ENCODE data around the gene ZC3H7B.
"Not testable (repeated sequence)": the region's sequence is repeated elsewhere in the genome, so short reads cannot be mapped to it uniquely, and the experiment has no call there.

ZC3H7B gene

DNA sequence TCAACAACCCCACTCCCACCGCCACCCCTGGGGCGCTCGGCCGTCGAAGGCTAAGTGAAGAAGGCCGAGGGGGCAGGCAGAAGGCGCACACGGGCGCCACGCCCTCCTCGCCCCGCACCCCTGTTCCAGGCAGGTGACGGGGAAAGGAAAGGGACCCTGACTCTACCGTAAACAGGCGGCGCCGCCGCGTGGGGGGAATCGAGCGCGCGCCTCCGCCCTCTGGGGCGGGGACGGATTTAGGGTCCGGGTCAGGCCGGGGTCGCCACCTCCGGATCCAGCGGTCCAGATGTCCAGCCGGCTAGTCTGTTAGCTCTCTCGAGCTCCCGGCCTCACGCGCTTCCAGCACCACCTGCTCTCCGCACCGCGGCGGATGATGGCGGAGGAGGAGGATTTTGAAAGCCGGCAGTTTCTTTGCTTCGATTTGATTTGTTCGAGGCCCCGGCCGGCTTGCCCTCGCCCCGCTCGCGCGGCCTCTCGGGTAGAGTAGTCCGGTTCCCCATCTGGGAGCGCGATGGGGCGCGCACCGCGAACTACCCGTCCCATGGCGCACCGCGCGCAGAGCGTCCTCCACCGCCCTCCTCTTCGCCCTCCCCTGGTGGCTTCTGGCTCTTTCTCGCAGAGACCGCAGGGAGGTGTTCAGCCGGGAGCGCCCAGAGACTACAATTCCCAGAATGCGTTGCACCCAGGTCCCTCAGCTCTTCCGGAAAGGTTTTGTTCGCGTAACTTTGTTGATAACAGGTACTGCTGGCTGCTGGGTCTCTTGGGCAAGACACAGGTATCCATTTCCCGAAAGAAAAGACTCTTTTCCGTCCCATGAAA is 15.3 kb upstream of the ZC3H7B start, which contains the start of gene RANGAP1:
Gene RANGAP1 (minus strand): TSS at position 368 of the 819 bp plus-strand sequence. CDS start 5,143 bp downstream, outside the sequence.
- peak; percentile 93 for DNase-seq

DNA sequence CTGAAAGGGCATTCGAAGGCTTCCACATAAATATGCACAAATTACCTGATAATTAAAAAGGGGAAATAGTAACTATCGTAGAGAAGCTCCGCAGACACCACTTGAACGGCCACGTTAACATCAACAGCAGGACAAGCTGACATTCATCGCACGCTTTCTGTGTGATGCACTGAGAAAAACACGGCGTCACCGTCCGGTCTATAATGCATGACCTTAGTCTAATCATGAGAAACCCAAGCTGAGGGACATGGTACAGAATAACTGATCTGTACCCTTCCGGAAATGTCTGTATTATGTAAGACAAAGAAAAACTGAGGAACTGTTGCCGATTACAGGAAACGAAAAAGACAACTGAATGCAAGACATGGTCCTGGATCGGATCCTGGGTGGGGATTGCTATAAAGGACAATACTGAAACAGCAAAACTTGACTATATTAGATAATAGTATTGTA is 14.7 kb upstream of the ZC3H7B start:
- DNase-seq: no peak

DNA sequence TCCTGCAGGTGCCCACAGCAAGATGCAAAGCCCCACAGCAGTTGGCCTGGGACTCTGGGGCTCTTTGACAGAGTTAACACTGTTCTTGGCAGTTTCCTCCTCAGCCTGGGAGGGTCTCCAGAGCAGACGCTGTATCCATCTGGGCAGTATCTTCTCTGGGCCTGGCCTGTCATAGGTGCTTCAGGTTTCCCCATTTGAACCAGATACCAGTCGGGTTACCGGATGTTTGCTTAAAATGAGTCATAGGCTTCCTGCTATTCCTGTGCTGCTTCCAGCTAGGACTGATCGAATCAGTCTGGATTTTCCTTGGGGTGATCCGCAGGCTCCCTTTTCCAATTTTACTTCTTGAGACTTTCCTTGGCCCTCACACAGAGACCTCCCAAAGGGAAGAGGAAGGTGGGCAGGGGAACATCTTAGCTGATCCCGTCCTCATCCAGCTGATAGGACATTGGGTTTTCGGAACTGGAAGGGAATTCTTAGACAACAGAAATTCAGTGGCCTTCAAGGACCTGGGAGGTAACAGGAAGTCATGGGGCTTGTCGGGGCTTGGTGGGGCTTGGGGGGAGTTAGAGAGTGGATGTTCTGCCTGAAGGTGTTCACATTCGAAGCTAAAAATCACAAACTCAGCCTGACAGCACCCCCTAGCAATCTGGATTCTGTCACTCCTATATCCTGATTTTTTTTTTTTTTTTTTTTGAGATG is 12.9 kb upstream of the ZC3H7B start:
- peak; percentile 65 for DNase-seq

- DNase-seq: no peak
Observed at GRCh38 chr22:41289671-41290070, 11.7 kb upstream of the ZC3H7B start.

- peak; percentile 80 for DNase-seq
Observed at GRCh38 chr22:41290262-41291221, 10.8 kb upstream of the ZC3H7B start.

DNA sequence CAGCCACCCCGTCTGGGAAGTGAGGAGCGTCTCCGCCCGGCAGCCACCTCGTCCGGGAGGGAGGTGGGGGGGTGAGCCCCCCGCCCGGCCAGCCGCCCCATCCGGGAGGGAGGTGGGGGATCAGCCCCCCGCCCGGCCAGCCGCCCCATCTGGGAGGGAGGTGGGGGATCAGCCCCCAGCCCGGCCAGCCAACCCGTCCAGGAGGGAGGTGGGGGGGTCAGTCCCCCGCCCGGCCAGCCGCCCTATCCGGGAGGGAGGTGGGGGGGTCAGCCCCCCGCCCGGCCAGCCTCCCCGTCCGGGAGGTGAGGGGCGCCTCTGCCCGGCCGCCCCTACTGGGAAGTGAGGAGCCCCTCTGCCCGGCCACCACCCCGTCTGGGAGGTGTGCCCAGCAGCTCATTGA is 6.5 kb upstream of the ZC3H7B start:
- not testable (repeated sequence) for DNase-seq

DNA sequence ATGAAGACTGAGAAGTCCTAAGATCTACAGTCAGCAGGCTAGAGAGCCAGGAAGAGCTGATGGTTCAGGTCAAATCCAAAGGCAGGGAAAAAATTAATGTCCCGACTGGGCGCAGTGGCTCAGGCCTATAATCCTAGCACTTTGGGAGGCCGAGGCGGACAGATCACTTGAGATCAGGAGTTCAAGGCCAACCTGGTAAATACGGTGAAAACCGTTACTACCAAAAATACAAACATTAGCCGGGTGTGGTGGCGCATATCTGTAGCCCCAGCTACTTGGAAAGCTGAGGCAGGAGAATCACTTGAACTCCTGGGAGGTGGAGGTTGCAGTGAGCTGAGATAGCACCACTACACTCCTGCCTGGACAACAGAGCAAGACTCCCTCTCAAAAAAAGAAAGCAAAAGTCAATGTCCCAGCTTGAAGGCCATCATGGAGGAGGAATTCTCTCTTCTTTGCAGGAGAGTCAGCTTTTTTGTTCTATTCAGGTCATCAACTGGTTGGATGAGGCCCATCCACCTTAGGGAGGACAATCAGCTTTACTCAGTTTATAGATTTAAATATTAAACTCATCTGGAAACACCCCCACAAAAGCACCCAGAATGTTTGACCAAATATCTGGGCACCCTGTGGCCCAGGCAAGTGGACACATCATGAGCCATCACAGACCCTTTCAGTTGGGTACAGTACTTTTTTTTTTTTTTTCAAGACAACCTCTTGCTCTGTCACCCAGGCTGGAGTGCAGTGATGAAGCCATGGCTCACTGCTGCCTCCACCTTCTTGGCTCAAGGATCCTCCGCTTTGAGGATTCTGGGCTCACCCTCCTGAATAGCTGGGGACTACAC is 4.3 kb upstream of the ZC3H7B start:
- no peak for DNase-seq

DNA sequence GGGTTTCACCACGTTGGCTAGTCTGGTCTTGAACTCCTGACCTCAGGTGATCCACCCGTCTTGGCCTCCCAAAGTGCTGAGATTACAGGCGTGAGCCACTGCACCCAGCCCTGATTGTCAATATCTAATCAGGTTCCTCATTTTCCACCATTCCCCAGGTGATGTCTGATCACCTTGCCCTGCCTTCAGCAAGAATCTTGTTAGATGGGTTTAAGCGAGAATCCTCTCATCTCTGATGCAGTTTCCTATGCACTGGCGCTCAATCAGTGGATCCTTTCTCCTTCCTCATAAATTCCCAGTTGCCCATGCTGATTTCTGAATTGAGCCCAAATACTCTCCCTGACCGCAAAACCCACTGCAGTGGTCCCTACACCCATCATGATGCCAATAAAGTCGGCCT is 664 bp upstream of the ZC3H7B start:
- no peak for DNase-seq

GRCh38 chr22:41302021-41302767 is 869 bp downstream of the ZC3H7B start:
- DNase-seq: no peak

GRCh38 chr22:41302811-41303210 is 1.5 kb downstream of the ZC3H7B start:
- no peak for DNase-seq

GRCh38 chr22:41305646-41306045 is 4.3 kb downstream of the ZC3H7B start:
- peak; percentile 75 for DNase-seq

DNA sequence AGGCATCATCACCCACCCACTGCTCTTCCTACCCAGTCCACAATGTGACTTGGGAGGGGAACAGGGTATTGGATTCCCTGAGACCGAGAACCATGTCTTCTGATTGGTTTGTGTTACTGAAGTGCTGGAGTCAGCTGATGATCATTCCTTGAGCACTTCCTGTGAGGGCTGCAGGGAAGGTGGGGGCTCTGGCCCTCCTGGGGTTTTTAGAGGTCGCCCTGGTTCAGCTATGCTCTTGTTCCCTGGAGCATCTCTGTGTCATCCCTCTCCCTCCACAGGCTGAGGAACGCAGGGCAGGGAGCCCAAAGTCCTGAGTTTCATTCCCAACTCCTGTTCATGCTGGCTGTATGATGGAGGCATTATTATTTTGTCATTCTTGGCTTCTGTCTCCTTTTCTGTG is 6.7 kb downstream of the ZC3H7B start:
- DNase-seq: no peak

- no peak for DNase-seq
Observed at GRCh38 chr22:41308544-41308947, 7.2 kb downstream of the ZC3H7B start.

- DNase-seq: no peak
Observed at GRCh38 chr22:41310336-41310735, 9.0 kb downstream of the ZC3H7B start.

DNA sequence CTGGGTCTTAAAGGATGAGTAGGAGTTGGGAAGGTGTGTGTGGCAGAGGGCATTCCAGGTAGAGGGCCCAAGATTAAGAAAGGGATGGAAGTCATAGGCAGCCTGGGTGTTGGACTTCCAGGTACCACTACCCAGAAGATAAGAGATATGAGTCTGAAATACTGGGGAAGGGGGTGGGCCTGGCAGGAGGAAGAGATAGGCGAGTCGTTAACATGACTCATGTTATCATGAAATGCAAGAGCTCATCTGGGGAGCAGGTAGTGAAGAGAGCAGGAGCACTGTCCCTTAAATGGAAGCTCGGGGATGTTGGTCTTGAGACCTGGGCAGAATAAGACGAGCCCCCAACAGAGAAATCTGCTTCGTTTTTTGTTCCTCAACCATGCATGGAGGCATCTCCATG is 10.2 kb downstream of the ZC3H7B start:
- DNase-seq: peak; percentile 15

DNA sequence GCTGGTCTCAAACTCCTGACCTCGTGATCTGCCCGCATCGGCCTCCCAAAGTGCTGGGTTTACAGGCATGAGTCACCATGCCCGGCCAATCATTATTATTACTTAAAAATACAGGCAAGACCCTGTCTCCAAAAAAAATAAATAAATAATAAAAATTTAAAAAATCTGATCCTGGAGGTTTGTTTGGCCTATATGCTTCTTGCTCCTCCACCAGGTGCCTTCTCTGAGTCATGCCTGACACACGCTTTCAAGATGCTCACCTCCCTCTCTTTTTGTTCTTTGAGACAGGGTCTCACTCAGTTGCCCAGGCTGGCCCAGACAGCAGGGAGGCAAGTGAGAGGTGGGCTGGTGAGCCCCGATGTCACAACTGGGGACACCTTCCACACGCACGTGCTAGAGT is 13.5 kb downstream of the ZC3H7B start:
- no peak for DNase-seq

DNA sequence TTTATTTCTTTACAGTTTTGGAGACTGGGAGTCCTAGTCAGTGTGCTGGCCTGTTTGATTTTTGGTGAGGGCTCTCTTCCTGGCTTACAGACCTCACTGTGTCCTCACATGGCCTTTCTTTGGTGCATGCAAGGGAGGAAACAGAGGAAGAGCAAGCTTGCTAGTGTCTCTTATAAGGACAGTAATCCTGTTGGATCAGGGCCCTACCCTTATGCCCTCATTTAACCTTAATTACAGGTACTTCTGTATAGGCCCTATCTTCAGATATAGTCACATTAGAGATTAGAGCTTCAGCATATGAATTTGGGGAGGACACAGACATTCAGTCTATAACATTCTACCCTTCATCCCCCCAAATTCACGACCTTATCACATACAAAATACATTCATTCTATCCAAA is 14.3 kb downstream of the ZC3H7B start:
- DNase-seq: no peak

- no peak for DNase-seq
Observed at GRCh38 chr22:41320416-41321240, 19.3 kb downstream of the ZC3H7B start.

GRCh38 chr22:41324821-41325528 is 23.6 kb downstream of the ZC3H7B start:
- no peak for DNase-seq

GRCh38 chr22:41327124-41327523 is 25.8 kb downstream of the ZC3H7B start:
- DNase-seq: no peak
